ENCODE measurements around the gene NXNL1. TPM values are rescaled to one million over a fixed set of nuclear protein-coding genes. Genes with fewer than 3 reads are reported as not detected.
A peak's percentile ranks its signal among the peaks of the same experiment; 100 is the strongest.
"Not testable (repeated sequence)": the region's sequence is repeated elsewhere in the genome, so short reads cannot be mapped to it uniquely, and the experiment has no call there.

The NXNL1 gene
- total and polyA plus RNA-seq, 7 donors: 0.14 to 1.0 (median 0.55) TPM; not detected in 1

DNA sequence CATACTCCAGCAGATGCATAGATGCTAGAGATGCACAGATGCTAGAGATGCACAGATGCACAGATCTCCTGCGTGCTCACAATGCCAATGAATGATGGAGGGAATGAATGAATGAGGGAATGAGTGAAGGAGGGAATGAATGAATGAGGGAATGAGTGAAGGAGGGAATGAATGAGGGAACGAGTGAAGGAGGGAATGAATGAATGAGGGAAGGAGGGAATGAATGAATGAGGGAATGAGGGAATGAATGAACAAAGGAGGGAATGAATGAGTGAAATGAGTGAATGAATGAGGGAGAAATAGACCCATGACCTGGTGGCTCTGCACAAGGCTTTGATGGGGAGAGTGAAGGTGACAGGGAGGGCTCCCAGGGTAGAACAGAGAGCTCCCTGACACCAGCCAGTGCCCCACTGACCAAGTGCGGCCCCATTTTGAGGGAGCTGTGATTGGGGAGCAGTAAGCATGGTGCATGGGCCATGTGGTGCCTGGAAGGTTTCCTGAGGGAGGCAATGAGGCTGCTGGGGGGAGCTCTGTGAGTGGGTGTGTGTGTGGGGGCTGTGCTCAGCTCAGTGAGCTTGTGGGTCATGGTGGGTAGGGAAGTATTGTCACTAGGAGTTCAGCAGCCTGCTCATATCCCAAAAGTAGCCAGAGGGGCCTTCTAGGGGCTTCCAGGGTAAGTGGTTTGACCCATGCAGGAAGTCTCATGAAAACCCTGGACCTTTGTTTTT is 22.3 kb upstream of the NXNL1 start:
- ATAC-seq (no peak), DNase-seq (no peak)
- TF ChIP-seq, protein P1, sequence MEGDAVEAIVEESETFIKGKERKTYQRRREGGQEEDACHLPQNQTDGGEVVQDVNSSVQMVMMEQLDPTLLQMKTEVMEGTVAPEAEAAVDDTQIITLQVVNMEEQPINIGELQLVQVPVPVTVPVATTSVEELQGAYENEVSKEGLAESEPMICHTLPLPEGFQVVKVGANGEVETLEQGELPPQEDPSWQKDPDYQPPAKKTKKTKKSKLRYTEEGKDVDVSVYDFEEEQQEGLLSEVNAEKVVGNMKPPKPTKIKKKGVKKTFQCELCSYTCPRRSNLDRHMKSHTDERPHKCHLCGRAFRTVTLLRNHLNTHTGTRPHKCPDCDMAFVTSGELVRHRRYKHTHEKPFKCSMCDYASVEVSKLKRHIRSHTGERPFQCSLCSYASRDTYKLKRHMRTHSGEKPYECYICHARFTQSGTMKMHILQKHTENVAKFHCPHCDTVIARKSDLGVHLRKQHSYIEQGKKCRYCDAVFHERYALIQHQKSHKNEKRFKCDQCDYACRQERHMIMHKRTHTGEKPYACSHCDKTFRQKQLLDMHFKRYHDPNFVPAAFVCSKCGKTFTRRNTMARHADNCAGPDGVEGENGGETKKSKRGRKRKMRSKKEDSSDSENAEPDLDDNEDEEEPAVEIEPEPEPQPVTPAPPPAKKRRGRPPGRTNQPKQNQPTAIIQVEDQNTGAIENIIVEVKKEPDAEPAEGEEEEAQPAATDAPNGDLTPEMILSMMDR (IDR thresholded peaks at IDR 0.05): no peak
- H3K27me3 ChIP-seq (ENCODE audit: insufficient read depth in 3 of 3, low read length in 2 of 3): no peaks in the 10 kb centered on the region
- no peak overlapping the region for H3K27ac ChIP-seq
- intact Hi-C loops (cut with DNase I): no loop called here
- H3K36me3 ChIP-seq (ENCODE audit: insufficient read depth in 1 of 2, low read depth in 1 of 2): peaks cover 0 to 27% of the 10 kb centered on the region in 2 donors
- H3K4me1 ChIP-seq: peaks cover 9% of the 10 kb centered on the region
- H3K4me3 ChIP-seq: no peak overlapping the region
- 85 to 91% (median 87%) methylated on average over 3 of the region's 3 CpGs for WGBS, 3 donors
- H3K9me3 ChIP-seq: no peaks in the 10 kb centered on the region

DNA sequence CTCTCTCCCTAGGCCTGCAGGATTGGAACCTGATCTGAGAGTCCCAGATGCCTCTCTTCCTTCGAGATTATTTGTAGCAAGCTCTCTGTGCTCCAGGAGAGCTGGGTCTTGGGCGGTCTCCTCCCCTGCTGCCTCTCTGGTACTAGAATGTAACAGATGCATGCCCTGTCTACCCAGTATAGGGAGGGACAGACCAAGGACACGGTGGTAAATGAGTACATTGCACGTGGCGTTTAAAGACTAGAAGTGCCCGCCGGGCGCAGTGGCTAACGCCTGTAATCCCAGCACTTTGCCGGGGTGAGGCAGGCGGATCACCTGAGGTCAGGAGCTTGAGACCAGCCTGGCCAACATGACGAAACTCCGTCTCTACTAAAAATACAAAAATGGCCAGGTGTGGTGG is 21.3 kb upstream of the NXNL1 start:
- Histone ChIP-seq H3K36me3 (ENCODE audit: insufficient read depth in 1 of 2, low read depth in 1 of 2) (peaks cover 0 to 21% of the 10 kb centered on the region in 2 donors), H3K9me3 (no peaks in the 10 kb centered on the region), H3K4me1 (peaks cover 9% of the 10 kb centered on the region), H3K27ac (no peak overlapping the region), H3K4me3 (no peak overlapping the region), H3K27me3 (ENCODE audit: insufficient read depth in 3 of 3, low read length in 2 of 3) (no peaks in the 10 kb centered on the region)
- 67 to 80% (median 72%) methylated on average over 13 of the region's 13 CpGs for WGBS, 3 donors
- intact Hi-C loops (cut with DNase I): no loop called here
- no peak for DNase-seq
- peak; percentile 18 to 53 (median 31) for ATAC-seq
- TF ChIP-seq, protein P1 (IDR thresholded peaks at IDR 0.05): no peak

DNA sequence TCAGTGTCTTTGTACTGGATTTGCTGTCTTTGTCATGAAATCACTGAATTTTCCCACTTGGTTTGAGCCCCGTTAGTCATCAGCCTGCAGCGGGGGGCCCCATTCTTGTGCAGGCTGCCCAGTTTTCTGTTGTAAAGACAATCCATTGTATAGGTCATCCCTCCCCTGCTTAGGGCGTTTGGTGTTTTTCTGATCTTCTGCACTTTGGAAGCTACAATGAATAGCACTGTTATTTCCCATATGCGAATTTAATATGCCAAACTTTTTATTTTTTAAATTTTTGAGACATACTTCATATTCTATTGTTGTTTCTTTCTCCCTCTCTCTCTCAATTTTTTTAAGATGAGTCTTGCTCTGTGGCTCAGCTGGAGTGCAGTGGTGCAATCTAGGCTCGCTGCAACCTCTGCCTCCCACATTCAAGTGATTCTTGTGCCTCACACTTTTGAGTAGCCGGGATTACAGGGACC is 18.6 kb upstream of the NXNL1 start:
- WGBS, 3 donors: 64 to 78% (median 72%) methylated on average over 6 of the region's 6 CpGs
- DNase-seq: no peak
- no peaks in the 10 kb centered on the region for H3K9me3 ChIP-seq
- peaks cover 18% of the 10 kb centered on the region for H3K4me1 ChIP-seq
- no peak for ATAC-seq
- no peaks in the 10 kb centered on the region for H3K27me3 ChIP-seq (ENCODE audit: insufficient read depth in 3 of 3, low read length in 2 of 3)
- H3K27ac ChIP-seq: no peak overlapping the region
- TF ChIP-seq, protein P1 (IDR thresholded peaks at IDR 0.05): no peak
- no peak overlapping the region for H3K4me3 ChIP-seq
- intact Hi-C loops (cut with DNase I): no loop called here
- H3K36me3 ChIP-seq (ENCODE audit: insufficient read depth in 1 of 2, low read depth in 1 of 2): peaks cover 0 to 8% of the 10 kb centered on the region in 2 donors

DNA sequence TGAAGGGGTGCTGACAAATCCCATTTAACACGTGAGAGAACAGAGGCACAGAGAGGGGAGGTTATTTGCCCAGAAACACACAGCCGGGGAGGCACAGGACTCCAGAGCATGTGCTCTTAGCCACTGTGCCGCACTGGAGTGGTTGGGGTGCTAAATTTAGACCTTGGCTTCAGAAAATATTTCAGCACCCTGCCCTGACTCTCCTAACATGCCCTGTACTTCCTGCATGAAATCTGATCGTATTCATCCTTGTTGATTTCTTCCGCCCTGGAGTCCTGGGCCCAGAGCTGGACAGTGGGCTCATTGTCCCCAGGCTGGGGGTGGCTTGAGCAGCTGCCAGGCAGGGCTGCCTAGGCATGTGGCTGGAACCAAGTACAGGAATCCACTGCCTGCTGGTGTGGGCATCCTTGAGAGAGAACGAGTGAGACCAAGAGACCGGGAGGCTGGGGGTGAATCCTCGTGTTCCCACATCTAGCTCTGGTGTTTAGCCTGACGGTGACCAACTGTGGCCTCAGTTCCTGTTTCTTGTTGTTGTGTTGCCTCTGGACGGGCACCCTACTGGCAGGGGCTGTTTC is 14.9 kb upstream of the NXNL1 start:
- Histone ChIP-seq H3K27me3 (ENCODE audit: insufficient read depth in 3 of 3, low read length in 2 of 3) (no peaks in the 10 kb centered on the region), H3K9me3 (no peaks in the 10 kb centered on the region), H3K36me3 (ENCODE audit: insufficient read depth in 1 of 2, low read depth in 1 of 2) (peaks cover 0 to 4% of the 10 kb centered on the region in 2 donors), H3K27ac (peak overlapping the region; percentile 93), H3K4me3 (peak overlapping the region; percentile 40), H3K4me1 (peaks cover 22% of the 10 kb centered on the region)
- intact Hi-C loops (cut with DNase I): no loop called here
- WGBS, 3 donors: 16 to 23% (median 19%) methylated on average over 10 of the region's 10 CpGs
- DNase-seq: peak; percentile 65 to 87
- peak; percentile 89 to 91 (median 89) for ATAC-seq
- TF ChIP-seq, protein P1 (IDR thresholded peaks at IDR 0.05): no peak

DNA sequence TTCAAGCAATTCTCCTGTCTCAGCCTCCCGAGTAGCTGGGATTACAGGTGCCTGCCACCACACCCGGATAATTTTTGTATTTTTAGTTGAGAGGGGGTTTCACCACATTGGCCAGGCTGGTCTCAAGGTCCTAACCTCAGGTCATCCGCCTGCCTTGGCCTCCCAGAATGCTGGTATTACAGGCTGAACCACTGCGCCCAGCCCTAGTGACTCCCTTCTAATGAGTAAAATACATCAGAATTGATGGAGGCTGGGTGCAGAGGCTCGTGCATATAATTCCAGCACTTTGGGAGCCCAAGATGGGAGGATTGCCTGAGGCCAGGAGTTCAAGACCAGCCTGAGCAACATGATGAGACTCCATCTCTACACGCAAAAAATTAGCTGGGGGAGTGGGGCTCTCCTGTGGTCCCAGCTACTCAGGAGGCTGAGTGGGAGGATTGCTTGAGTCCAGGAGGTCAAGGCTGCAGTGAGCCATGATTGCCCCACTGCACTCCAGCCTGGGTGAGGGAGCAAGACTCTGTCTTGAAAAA is 14.3 kb upstream of the NXNL1 start:
- H3K27me3 ChIP-seq (ENCODE audit: insufficient read depth in 3 of 3, low read length in 2 of 3); H3K9me3 ChIP-seq; H3K4me3 ChIP-seq; DNase-seq; intact Hi-C loops (cut with DNase I); ATAC-seq; H3K36me3 ChIP-seq (ENCODE audit: insufficient read depth in 1 of 2, low read depth in 1 of 2): not testable (repeated sequence)
- Histone ChIP-seq H3K4me1 (peaks cover 22% of the 10 kb centered on the region), H3K27ac (peak overlapping the region; percentile 93)
- 73 to 77% (median 75%) methylated on average over 6 of the region's 6 CpGs for WGBS, 3 donors
